Stimulated activated CD8-positive, alpha-beta memory T cell treated with anti-CD3 and anti-CD28 coated beads, Interleukin-4, amount 100 ng/mL, for 48 hours (primary cell): ENCODE results near the gene LENEP.

ENCODE experiments used
- DNase-seq: peaks from one replicate; pipeline ENCODE4 v3.0.0-alpha.2; 2020

The LENEP gene

DNA sequence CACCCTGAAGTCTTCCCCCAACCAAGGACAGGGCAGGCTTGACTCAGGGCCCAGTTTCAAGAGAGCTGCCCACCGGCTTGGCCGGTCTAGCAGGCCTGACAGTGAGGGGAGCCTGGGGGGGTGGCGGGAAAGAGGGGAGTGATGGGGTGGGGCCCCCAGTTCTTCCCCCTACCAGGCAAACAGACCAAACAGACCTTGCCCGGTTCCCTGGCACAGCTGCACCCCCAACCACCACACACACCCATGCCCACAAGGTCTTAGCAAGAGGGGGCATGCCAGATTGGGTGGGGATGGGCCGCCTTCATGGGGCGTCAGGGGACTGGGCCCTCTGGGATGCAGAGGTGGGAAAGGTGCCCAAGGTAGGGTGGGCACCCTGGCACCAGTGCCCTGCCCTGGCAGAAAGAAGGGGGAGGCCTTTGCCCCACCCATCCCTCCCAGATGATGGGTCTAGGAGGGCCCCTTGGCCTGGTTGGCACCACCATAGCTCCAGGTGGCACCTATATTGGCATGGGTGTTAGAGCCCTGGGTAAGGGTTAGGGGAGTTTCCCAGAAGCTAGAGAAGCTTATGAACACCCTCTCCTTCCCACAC, 18.1 kb downstream of the LENEP start:
- no peak for DNase-seq

GRCh38 chr1:155012026-155012546, 18.7 kb downstream of the LENEP start:
- DNase-seq, result no peak

DNA sequence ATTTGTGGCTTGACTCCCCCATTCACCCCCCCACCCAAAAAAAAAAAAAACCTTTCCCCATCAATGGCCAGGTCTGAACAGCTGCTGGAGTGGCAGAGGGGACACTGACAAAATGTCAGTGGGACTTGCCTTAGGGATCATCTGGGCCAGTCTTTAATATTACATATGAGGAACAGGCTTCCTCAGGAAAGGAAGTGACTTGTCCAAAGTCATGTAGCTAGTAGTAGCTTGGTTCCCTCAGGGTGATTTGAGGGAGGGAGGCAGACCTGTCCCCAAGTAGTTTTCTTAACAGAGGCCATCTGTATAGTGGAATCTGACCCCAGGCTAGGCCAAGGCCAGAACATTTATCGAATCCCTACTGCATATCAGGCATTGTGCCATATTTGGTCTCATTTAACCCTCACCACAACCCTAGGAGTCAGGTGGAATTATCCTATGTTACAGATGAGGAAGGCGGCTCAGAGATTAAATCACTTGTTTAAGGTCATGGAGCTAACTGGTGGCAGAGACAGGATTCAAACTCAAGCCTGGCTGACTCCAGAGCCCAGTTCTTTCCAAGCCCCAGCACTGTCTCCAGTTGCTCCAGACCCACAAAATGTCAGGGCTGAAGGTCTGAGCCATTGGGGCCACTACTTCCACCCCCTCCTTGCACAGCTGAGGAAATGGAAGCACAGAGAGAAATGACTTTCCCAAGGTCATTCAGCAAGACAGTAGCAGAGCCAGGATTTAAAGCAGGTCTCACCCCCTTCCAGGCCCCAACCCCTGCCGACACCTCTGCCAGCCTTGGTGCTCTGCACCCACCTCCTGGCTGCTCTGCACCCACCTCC, 19.6 kb downstream of the LENEP start:
- DNase-seq, result no peak

DNA sequence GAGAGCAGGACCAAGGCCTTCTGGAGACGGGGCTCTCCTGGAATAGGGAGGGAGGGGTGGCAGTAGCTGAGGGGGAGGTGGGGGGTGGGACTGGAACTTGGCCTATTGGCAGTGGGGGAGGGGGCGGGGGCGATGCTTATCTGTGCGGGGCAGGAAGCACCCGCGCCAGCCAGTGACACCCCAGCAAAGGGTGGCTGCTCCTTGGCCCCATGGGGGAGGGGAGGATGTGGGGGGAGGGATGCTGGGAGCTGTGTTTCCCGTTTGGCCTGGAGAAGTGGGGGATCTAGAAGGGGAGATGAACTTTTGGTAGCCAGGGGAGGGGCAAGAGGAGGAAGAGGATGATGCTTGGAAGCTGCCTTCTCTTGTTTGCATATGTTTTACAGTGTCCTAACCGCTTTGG, 20.2 kb downstream of the LENEP start:
- no peak for DNase-seq

DNA sequence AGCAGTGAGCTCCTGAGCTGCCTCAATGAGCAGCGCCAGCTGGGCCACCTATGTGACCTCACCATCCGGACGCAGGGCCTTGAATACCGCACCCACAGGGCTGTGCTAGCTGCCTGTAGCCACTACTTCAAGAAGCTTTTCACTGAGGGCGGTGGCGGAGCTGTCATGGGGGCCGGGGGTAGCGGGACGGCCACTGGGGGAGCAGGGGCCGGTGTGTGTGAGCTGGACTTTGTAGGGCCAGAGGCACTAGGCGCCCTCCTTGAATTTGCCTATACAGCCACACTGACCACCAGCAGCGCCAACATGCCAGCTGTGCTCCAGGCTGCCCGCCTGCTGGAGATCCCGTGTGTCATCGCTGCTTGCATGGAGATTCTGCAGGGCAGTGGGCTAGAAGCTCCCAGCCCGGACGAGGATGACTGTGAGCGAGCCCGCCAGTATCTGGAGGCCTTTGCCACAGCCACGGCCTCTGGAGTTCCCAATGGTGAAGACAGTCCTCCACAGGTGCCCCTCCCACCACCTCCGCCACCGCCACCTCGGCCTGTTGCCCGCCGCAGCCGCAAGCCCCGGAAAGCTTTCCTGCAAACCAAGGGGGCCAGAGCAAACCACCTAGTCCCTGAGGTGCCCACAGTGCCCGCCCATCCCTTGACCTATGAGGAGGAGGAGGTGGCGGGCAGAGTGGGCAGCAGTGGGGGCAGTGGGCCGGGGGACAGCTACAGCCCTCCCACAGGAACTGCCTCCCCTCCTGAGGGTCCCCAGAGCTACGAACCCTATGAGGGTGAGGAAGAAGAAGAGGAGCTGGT, 21.5 kb downstream of the LENEP start:
- no peak for DNase-seq

GRCh38 chr1:155015527-155016230, 22.3 kb downstream of the LENEP start:
- no peak for DNase-seq

- no peak for DNase-seq
Observed at GRCh38 chr1:155016231-155016831, 22.9 kb downstream of the LENEP start.

DNA sequence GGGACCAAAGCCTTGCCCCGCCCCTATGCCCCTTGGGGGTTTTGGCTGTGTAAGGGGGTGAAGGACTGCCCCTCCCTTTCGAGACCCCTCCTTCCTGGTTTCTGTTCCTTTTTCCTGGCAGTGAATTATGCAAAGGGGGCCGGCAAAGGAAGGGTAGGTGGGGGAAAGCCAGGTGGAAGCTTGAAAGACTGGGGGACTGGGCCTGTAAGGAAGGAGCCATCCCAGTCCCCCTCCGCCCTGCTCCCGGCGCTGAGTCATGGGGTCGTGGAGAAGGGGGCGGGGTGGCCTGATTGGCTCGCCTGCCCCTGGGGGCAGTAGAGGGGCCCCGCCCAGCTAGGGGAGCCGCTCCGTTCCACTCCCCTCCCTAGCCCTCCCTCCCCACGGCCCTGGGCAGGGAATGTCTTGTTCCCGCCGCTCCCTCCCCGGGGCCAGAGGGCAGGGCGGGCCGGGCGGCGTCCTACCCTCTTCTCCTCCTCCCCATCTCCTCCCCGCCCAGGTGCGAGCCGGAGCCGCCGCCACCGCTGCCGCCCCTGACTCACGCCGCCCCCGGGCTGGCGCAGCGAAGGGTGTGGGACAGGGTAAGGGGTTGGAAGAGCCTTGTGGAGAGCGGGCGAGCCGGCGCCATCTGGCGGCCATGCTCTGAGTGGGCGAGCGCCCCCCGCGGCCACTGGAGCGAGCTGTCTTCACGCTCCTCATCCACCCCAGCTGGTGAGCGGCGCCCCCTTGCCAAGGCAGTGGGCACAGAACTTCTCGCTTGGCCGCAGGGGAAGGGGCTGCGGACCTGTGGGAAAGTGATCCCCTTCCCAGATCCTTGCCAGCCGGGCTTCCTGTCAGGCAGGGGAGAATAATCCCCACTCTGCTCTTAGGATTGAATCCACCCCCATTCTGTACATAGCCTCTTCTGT, 23.9 kb downstream of the LENEP start:
- DNase-seq, result peak; percentile 93

DNA sequence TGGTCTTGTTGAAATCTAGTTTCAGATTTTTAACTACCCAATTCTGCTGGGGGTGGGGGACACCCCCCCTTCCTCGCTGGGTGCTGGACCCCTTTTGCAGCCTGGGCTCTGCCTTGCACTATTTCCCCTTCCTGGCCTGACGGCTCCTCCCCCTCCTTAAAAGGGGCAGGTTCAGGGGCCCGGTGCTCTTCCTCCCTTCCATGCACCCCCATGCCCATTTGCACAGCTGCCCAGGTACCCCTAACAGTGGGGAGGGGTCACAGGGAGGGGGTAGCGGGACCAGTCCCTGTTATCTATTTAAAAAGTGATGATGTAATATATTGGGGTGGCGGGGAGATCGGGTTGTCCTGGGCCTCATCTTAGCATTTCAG, 24.5 kb downstream of the LENEP start:
- no peak for DNase-seq

GRCh38 chr1:155018617-155019348, 25.4 kb downstream of the LENEP start:
- DNase-seq, result no peak

- no peak for DNase-seq
Observed at GRCh38 chr1:155019377-155020245, 26.2 kb downstream of the LENEP start.

DNA sequence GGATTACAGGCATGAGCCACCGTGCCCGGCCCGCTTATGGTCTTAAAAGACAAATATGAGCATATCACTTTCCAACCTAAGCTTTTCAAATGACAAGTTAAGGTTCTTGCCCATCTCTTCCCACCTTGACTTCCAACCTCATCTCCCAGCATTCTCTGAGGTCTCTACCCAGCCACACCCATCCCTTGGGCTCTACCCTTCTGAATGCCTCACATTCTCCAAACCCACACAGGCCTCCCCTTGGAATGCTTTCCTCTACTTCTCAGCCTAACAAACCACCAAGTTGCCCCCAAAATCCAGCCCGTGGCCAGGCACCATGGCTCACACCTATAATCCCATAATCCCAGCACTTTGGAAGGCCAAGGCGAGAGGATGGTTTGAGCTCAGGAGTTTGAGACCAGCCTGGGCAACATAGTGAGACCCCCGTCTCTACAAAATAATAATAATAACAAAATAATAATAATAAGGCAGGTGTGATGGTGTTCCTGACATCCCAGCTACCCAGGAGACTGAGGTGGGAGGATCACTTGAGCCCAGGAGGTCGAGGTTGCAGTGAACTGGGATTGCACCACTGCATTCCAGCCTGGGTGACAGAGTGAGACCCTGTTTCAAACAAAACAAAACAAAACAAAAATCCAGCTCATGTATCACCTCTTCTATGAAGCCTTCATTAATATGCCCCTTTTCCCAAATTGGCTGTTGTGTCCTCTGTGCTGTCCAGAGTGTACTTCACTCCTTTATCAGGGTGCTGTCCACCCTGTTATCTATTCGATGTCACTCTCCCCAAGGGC, 28.9 kb downstream of the LENEP start:
- no peak for DNase-seq

DNA sequence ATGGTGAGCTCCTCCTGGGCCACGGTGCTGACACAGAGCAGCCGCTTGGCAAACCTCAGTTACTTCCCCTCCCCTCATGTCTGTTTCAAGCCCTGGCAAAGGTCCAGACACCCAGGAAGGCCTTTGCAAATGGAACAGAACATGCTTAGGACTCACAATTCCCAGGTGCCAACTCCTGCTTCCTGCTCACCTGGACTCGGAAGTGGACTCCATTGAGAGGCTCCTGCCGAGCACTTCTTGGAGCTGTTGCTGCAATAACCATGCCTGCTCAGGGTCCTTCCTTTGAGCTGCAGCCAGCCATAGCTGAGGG, 29.5 kb downstream of the LENEP start:
- DNase-seq, result no peak

DNA sequence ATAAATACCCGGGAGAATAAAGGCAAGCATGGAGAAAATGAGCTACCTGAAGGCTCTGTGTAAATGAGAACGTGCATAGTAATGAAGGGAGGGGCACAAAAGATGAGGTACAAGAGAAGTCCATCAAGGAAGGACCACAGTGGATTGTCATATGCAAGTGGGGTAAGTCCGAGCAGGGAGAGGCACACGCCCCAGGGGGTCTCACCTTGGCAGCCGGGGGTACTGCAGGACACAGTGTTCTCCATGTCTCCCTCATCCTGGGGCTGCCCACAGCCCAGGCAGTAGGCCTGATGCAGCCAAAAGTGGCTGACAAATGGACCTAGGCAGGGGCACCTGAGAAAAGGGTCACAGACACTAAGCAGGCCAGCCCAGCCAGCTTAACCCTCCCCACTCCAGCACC, 30.2 kb downstream of the LENEP start:
- no peak for DNase-seq

GRCh38 chr1:155024315-155024714, 30.9 kb downstream of the LENEP start:
- no peak for DNase-seq

- DNase-seq, result no peak
Observed at GRCh38 chr1:155026154-155026553, 32.8 kb downstream of the LENEP start.

DNA sequence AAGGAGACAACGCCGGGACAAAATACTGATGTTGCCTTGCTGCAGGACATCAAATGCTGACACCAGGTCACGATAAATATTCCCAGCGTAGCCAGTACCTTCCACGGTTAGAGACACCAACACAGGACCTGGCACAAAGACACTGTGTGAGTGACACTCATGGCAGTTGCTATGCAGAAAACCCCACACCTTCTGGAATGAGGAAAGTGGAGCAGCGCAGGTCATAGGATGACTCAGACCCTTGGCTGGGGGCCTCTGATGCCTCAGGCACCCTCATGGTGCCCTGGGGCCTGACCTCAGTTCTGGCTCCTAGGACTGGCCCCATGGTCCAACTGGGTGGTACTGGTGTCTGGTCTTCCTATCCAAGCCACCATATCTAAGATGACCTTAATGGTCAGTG, 33.2 kb downstream of the LENEP start:
- no peak for DNase-seq

DNA sequence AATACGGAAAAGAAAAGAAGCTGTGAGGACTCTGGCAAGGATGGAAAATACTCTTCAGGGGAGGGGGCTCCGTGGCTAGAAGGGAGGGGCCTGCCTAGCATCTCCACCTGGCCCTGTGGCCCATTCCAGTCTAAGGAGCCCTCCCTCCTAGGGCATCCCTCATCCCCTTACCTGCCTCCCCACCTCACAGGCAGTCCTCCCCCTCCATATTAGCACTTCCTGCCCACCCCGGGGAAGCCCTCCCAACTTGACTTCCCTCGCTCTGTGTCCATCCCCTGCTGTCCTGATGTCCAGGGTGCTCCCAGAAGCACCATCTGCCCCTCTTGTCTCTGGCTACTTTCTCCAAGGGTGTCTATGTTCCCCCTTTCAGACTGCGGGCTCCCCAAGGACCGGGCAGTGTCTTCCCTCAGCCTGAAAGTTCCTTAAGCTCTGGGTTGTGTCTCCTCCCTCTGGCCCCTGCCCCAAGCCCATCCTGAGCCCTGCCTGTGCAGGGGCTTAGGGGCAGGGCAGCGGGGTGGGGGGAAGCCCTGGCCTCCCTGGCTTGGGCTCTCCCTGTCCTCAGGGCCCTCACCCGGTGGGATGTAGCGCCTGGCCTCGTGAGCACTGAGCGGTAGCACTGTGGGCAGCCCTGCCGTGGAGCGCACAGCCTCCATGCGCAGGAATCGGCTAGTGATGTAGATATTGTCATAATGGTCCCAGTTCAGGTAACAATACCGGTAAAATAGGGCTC, 36.3 kb downstream of the LENEP start:
- no peak for DNase-seq
